Activated naive CD8-positive, alpha-beta T cell treated with anti-CD3 and anti-CD28 coated beads, Interleukin-2, amount 10 ng/mL, durations not matched to agents 7 days and 5 days (primary cell): ENCODE measurements around the gene AGXT. TPM values are rescaled to one million over a fixed set of nuclear protein-coding genes. Genes with fewer than 3 reads are reported as not detected.

ENCODE experiments used
- ATAC-seq: fragments of 150-1000 bp; cut with Tn5 transposase; one replicate; pipeline ENCODE4 v1.10.0; 2021; ENCODE audit warnings: low read depth, moderate library complexity
- POLR2A ChIA-PET: fragments of 350-600 bp; sonication (Branson Sonifier 250); formaldehyde crosslinking; loops from one replicate; lab custom pipeline; 2021; ENCODE audit warnings: antibody characterized with exemption; lab: Charles Lee
- DNase-seq: peaks from one replicate; pipeline ENCODE4 v3.0.0; 2021
- H3K27ac Mint-ChIP-seq: one replicate; pipeline ENCODE4 v1.8.0; 2022; ENCODE audit warnings: mild to moderate bottlenecking, mixed read lengths
- H3K27me3 Mint-ChIP-seq: one replicate; pipeline ENCODE4 v1.8.0; 2022; ENCODE audit warnings: mild to moderate bottlenecking, moderate library complexity, mixed read lengths
- H3K36me3 Mint-ChIP-seq: one replicate; pipeline ENCODE4 v1.8.0; 2021; ENCODE audit warnings: mild to moderate bottlenecking, mixed read lengths
- H3K4me1 Mint-ChIP-seq: one replicate; pipeline ENCODE4 v1.8.0; 2021; ENCODE audit warnings: mixed read lengths
- H3K4me3 Mint-ChIP-seq: one replicate; pipeline ENCODE4 v1.8.0; 2022; ENCODE audit warnings: mild to moderate bottlenecking, moderate library complexity, mixed read lengths
- H3K9me3 Mint-ChIP-seq: one replicate; pipeline ENCODE4 v1.8.0; 2021; ENCODE audit warnings: mixed read lengths
- total RNA-seq, 2 experiments: library from RNA; stranded (reverse); gene quantifications; one replicate each; pipeline ENCODE4 v1.2.3, GENCODE V29; 2021

The AGXT gene
- total RNA-seq, 2 experiments from 2014 or later, result not detected

GRCh38 chr2:240912878-240913809 lies 44.5 kb downstream of the AGXT start:
- Mint-ChIP-seq H3K27me3 (peaks cover 15% of the 10 kb centered on the region), H3K36me3 (no peaks in the 10 kb centered on the region), H3K4me3 (no peak overlapping the region), H3K9me3 (no peaks in the 10 kb centered on the region), H3K4me1 (no peaks in the 10 kb centered on the region), H3K27ac (no peak overlapping the region)
- ATAC-seq (no peak), DNase-seq (no peak)
- POLR2A ChIA-PET, result no interaction called here

GRCh38 chr2:240913810-240914644 lies 45.4 kb downstream of the AGXT start:
- DNase-seq (peak; percentile 75), ATAC-seq (peak; percentile 48)
- Mint-ChIP-seq H3K36me3 (no peaks in the 10 kb centered on the region), H3K27me3 (peaks cover 15% of the 10 kb centered on the region), H3K27ac (no peak overlapping the region), H3K9me3 (no peaks in the 10 kb centered on the region), H3K4me1 (no peaks in the 10 kb centered on the region), H3K4me3 (no peak overlapping the region)
- POLR2A ChIA-PET, result no interaction called here

DNA sequence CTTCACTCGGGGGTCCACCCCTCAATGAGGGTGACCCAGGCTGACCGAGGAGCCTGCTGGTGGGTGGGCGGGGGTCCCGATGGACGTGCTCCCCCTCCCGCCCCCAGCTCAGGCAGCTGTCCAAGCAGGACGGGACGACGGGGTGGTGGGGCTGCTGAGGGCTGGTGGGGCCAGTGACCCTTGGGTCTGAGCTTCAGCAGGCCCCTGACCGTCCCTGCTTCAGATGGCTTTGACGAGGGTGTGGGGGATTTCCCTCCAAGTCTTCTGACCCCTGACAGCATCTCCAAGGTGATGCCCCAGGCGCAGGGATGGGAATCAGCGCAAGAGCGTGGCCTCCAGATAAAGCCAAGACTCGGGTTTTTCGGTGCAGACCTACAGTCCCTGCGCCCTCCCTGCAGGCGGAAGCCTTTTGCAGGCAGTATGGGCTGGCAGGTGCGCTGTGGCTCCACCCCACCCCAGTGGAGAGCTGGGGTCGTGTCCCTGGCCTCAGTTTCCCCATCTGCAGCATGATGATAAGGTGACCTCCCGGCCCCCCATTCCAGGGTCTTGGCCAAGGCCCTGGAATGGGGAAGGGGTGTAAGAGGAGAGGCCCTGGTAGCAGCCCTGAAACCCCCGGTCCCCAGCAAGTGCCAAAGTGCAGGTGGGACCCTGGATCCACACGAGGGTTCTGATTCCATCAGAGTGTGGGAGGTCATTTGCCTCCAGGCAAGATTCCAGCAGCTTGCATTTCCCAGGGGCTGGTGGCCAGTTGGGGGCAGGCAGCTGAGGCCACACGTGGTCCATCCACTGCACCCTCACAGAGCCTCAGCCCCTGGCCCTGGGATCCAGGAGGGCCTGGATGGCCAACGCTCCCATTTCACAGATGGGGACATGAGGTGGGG lies 46.3 kb downstream of the AGXT start:
- Mint-ChIP-seq H3K27me3 (peaks cover 15% of the 10 kb centered on the region), H3K4me1 (no peaks in the 10 kb centered on the region), H3K4me3 (no peak overlapping the region), H3K9me3 (no peaks in the 10 kb centered on the region), H3K36me3 (no peaks in the 10 kb centered on the region), H3K27ac (no peak overlapping the region)
- peak; percentile 21 for ATAC-seq
- POLR2A ChIA-PET, result no interaction called here
- no peak for DNase-seq

DNA sequence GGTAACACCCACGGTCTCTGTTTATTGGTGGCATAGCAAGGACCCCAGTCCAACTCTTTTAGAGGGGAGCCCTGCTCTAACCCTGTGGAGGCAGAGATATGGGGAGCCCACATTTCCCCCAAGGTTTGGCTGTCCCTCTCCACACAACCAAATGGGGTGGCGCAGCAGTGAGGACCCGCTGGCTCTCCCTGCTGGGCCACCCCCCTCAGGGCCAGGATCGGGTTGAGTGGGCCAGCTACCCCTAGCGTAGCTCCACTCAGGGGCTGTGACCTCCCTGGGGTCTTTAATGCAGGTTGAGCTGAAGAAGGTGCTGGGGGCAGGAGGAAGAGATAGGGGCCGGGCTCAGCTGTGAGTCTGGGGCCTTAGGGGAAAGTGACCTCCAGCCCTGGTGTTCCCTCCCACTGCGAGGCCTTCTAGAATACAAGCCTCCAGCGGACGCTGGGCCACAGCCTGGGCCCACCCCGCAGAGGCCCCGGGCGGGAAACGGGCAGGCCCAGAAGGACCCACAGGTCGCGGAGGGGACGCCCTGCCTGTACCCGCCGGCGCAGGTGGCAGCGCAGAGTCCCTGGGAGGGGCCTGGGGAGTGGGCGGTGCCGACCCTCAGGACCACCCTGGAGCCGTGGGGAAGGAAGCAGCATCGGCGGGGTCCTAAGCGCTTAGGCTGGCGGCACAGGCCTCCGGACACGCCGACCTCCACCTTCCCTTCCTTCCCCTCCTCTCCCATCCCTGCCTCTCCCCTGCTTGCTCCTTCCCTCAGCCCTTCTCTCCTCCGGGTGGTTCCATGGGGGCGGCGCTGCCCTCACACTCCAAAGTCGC lies 47.1 kb downstream of the AGXT start:
- Mint-ChIP-seq H3K27ac (no peak overlapping the region), H3K4me1 (no peaks in the 10 kb centered on the region), H3K27me3 (peaks cover 15% of the 10 kb centered on the region), H3K9me3 (no peaks in the 10 kb centered on the region), H3K4me3 (no peak overlapping the region), H3K36me3 (no peaks in the 10 kb centered on the region)
- no peak for ATAC-seq
- peak; percentile 29 for DNase-seq
- POLR2A ChIA-PET, result no interaction called here

DNA sequence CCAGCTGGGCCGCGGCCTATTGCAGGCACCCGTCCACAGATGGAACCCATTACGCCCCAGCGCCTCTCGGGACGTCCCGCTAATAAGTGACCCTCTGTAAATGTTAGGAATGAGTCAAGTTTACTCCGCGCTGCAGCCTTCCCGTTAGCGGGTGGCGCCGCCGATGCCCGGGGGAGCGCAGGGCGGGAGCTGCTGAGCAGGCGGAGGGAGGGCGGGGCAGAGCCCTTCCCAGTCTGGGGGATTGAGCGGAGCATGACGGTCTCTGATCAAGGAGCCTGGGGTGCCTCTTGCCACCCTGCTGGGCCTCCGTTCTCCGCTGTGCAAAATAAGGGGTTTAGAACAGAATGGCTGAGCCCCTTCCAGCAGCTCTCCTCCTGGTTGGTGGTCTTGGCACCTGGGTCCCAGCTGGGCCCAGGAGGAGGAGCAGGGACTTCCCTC lies 48.0 kb downstream of the AGXT start:
- H3K27ac Mint-ChIP-seq, result no peak overlapping the region
- no peaks in the 10 kb centered on the region for H3K4me1 Mint-ChIP-seq
- H3K9me3 Mint-ChIP-seq, result no peaks in the 10 kb centered on the region
- POLR2A ChIA-PET, result no interaction called here
- ATAC-seq (no peak), DNase-seq (no peak)
- H3K4me3 Mint-ChIP-seq, result no peak overlapping the region
- H3K27me3 Mint-ChIP-seq, result peaks cover 11% of the 10 kb centered on the region
- no peaks in the 10 kb centered on the region for H3K36me3 Mint-ChIP-seq

- peaks cover 11% of the 10 kb centered on the region for H3K27me3 Mint-ChIP-seq
- no peaks in the 10 kb centered on the region for H3K36me3 Mint-ChIP-seq
- H3K4me3 Mint-ChIP-seq, result no peak overlapping the region
- POLR2A ChIA-PET, result no interaction called here
- DNase-seq, result peak; percentile 29
- no peaks in the 10 kb centered on the region for H3K4me1 Mint-ChIP-seq
- no peak for ATAC-seq
- no peaks in the 10 kb centered on the region for H3K9me3 Mint-ChIP-seq
- no peak overlapping the region for H3K27ac Mint-ChIP-seq
Measured at GRCh38 chr2:240917009-240917683, 48.5 kb downstream of the AGXT start.

- no peaks in the 10 kb centered on the region for H3K36me3 Mint-ChIP-seq
- no peak overlapping the region for H3K4me3 Mint-ChIP-seq
- POLR2A ChIA-PET, result no interaction called here
- no peak for ATAC-seq
- H3K4me1 Mint-ChIP-seq, result no peaks in the 10 kb centered on the region
- H3K27me3 Mint-ChIP-seq, result peaks cover 11% of the 10 kb centered on the region
- no peaks in the 10 kb centered on the region for H3K9me3 Mint-ChIP-seq
- DNase-seq, result peak; percentile 27
- H3K27ac Mint-ChIP-seq, result no peak overlapping the region
Measured at GRCh38 chr2:240917684-240918257, 49.1 kb downstream of the AGXT start.

GRCh38 chr2:240918258-240919091 lies 49.9 kb downstream of the AGXT start:
- peak; percentile 29 for DNase-seq
- Mint-ChIP-seq H3K27me3 (peaks cover 11% of the 10 kb centered on the region), H3K4me1 (no peaks in the 10 kb centered on the region), H3K4me3 (no peak overlapping the region), H3K27ac (no peak overlapping the region), H3K9me3 (no peaks in the 10 kb centered on the region), H3K36me3 (no peaks in the 10 kb centered on the region)
- ATAC-seq, result no peak
- POLR2A ChIA-PET, result no interaction called here

GRCh38 chr2:240919161-240919781 lies 50.6 kb downstream of the AGXT start:
- no peaks in the 10 kb centered on the region for H3K9me3 Mint-ChIP-seq
- peak; percentile 27 for DNase-seq
- H3K4me3 Mint-ChIP-seq, result no peak overlapping the region
- ATAC-seq, result no peak
- H3K27ac Mint-ChIP-seq, result no peak overlapping the region
- POLR2A ChIA-PET, result no interaction called here
- no peaks in the 10 kb centered on the region for H3K4me1 Mint-ChIP-seq
- H3K27me3 Mint-ChIP-seq, result peaks cover 11% of the 10 kb centered on the region
- no peaks in the 10 kb centered on the region for H3K36me3 Mint-ChIP-seq

- peak; percentile 26 for DNase-seq
- H3K4me3 Mint-ChIP-seq, result no peak overlapping the region
- no peaks in the 10 kb centered on the region for H3K36me3 Mint-ChIP-seq
- ATAC-seq, result no peak
- H3K27me3 Mint-ChIP-seq, result peaks cover 11% of the 10 kb centered on the region
- no peaks in the 10 kb centered on the region for H3K9me3 Mint-ChIP-seq
- H3K4me1 Mint-ChIP-seq, result no peaks in the 10 kb centered on the region
- POLR2A ChIA-PET, result no interaction called here
- H3K27ac Mint-ChIP-seq, result no peak overlapping the region
Measured at GRCh38 chr2:240919786-240920782, 51.5 kb downstream of the AGXT start.
